CD4-positive, alpha-beta T cell (primary cell): ENCODE data around the gene PPIE. TPM values are rescaled to one million over a fixed set of nuclear protein-coding genes. Genes with fewer than 3 reads are reported as not detected.

Experiments used
- ATAC-seq: fragments of 200-7000 bp; cut with Tn5 transposase; one replicate; pipeline ENCODE4 v1.10.0; 2022; ENCODE audit warnings: mild to moderate bottlenecking; ENCODE audit not compliant: poor library complexity
- CTCF ChIA-PET: fragments of 350-600 bp; sonication (Branson Sonifier 250); formaldehyde crosslinking; loops from one replicate; lab custom pipeline; 2021; ENCODE audit warnings: antibody characterized with exemption, inconsistent platforms; lab: Charles Lee
- POLR2A ChIA-PET: fragments of 350-600 bp; sonication (Branson Sonifier 250); formaldehyde crosslinking; loops from one replicate; lab custom pipeline; 2021; ENCODE audit warnings: antibody characterized with exemption, inconsistent platforms; lab: Charles Lee
- DNase-seq, 14 experiments: peaks; one replicate each; pipeline ENCODE4 v3.0.0-alpha.2; 2013 to 2020; ENCODE audit warnings: mixed read lengths in 2 of 14
- H3K27ac ChIP-seq, 2 donors: one replicate each; pipeline versions ENCODE4 v1.5.1 to v1.7.0; 2013; ENCODE audit warnings: low read length in 2 of 2, low read depth in 1 of 2, mild to moderate bottlenecking in 1 of 2
- H3K27me3 ChIP-seq, 2 experiments: 1 replicate in 1 of 2; 2 replicates in 1 of 2; pipeline versions ENCODE4 v1.6.1 to v1.7.0; 2013; ENCODE audit warnings: low read length in 2 of 2, control low read depth in 1 of 2, mild to moderate bottlenecking in 1 of 2, moderate library complexity in 1 of 2; ENCODE audit not compliant: insufficient read depth in 2 of 2, control insufficient read depth in 1 of 2
- H3K36me3 ChIP-seq: one replicate; pipeline ENCODE4 v1.6.1; 2013; ENCODE audit warnings: low read length, control low read depth; ENCODE audit not compliant: insufficient read depth
- H3K4me1 ChIP-seq: one replicate; pipeline ENCODE4 v1.6.1; 2013; ENCODE audit warnings: low read length, control low read depth; ENCODE audit not compliant: insufficient read depth
- H3K4me3 ChIP-seq: one replicate; pipeline ENCODE4 v1.5.1; 2013; ENCODE audit warnings: mild to moderate bottlenecking, low read length, moderate library complexity
- H3K9me3 ChIP-seq, 2 experiments: 1 replicate in 1 of 2; 2 replicates in 1 of 2; pipeline versions ENCODE4 v1.6.1 to v1.7.0; 2013; ENCODE audit warnings: low read length in 2 of 2, mild to moderate bottlenecking in 2 of 2, control low read depth in 1 of 2, moderate library complexity in 1 of 2; ENCODE audit not compliant: control insufficient read depth in 1 of 2, insufficient read depth in 1 of 2
- H3K27ac Mint-ChIP-seq: one replicate; pipeline ENCODE4 v1.8.0; 2020; ENCODE audit warnings: mixed read lengths
- H3K27me3 Mint-ChIP-seq: one replicate; pipeline ENCODE4 v1.8.0; 2021; ENCODE audit warnings: mixed read lengths
- H3K36me3 Mint-ChIP-seq: one replicate; pipeline ENCODE4 v1.8.0; 2021; ENCODE audit warnings: low read depth, mixed read lengths
- H3K4me1 Mint-ChIP-seq: one replicate; pipeline ENCODE4 v1.8.0; 2021; ENCODE audit warnings: low read depth, mixed read lengths
- H3K4me3 Mint-ChIP-seq: one replicate; pipeline ENCODE4 v1.8.0; 2020; ENCODE audit warnings: mild to moderate bottlenecking, mixed read lengths
- H3K9me3 Mint-ChIP-seq: one replicate; pipeline ENCODE4 v1.8.0; 2020; ENCODE audit warnings: mixed read lengths
- CTCF ChIP-seq: fragments of 200-600 bp; IDR thresholded peaks from one replicate; pipeline ENCODE4 v1.8.0; 2022; ENCODE audit warnings: antibody characterized with exemption, mild to moderate bottlenecking
- intact Hi-C, 2 experiments: fragments of 100-400 bp; cut with DNase I in 1 of 2; cut with micrococcal nuclease in 1 of 2; formaldehyde crosslinking; loops; one replicate each; pipeline versions ENCODE4 v1.15.1 to v1.9.0; 2023 to 2025; cut with DNase I, micrococcal nuclease
- total RNA-seq, 174 experiments: library from RNA in 2 of 174; stranded (reverse) in 2 of 174; gene quantifications; one replicate each; pipeline ENCODE4 v1.2.3 and lab custom pipeline; 2021 to 2026

PPIE gene
- total RNA-seq, 2 experiments from 2014 or later, result 45.0 to 46.7 TPM

GRCh38 chr1:39696448-39696847 lies 42.2 kb upstream of the PPIE start:
- ATAC-seq (no peak), DNase-seq (no peak)
- Histone ChIP-seq H3K27me3 (peaks cover 0 to 4% of the 10 kb centered on the region in 2 experiments), H3K36me3 (no peaks in the 10 kb centered on the region), H3K4me3 (no peak overlapping the region), H3K9me3 (peaks cover 0 to 5% of the 10 kb centered on the region in 2 experiments), H3K4me1 (peaks cover 16% of the 10 kb centered on the region), H3K27ac (no peak overlapping the region)
- POLR2A ChIA-PET, result no interaction called here
- Mint-ChIP-seq H3K4me1 (peaks cover 16% of the 10 kb centered on the region), H3K36me3 (no peaks in the 10 kb centered on the region), H3K27me3 (peaks cover 13% of the 10 kb centered on the region), H3K4me3 (no peak overlapping the region), H3K9me3 (no peaks in the 10 kb centered on the region), H3K27ac (no peak overlapping the region)
- intact Hi-C loops, result no loop called here
- no peak for TF ChIP-seq CTCF
- CTCF ChIA-PET, result no interaction called here

- H3K4me3 ChIP-seq, result no peak overlapping the region
- peaks cover 0 to 4% of the 10 kb centered on the region in 2 experiments for H3K27me3 ChIP-seq
- intact Hi-C loops, result no loop called here
- Mint-ChIP-seq H3K36me3 (no peaks in the 10 kb centered on the region), H3K4me1 (no peaks in the 10 kb centered on the region), H3K27ac (no peak overlapping the region), H3K27me3 (peaks cover 13% of the 10 kb centered on the region), H3K9me3 (no peaks in the 10 kb centered on the region), H3K4me3 (no peak overlapping the region)
- no peaks in the 10 kb centered on the region for H3K36me3 ChIP-seq
- H3K9me3 ChIP-seq, result peaks cover 0 to 5% of the 10 kb centered on the region in 2 experiments
- POLR2A ChIA-PET, result no interaction called here
- H3K4me1 ChIP-seq, result no peaks in the 10 kb centered on the region
- no peak overlapping the region for H3K27ac ChIP-seq
- no peak for DNase-seq
- ATAC-seq, result no peak
- no peak for TF ChIP-seq CTCF
- CTCF ChIA-PET, result no interaction called here
These were observed 40.1 kb upstream of the PPIE start for GRCh38 chr1:39698568-39698967.

GRCh38 chr1:39699419-39699818 lies 39.3 kb upstream of the PPIE start:
- peaks cover 13% of the 10 kb centered on the region for H3K27me3 Mint-ChIP-seq
- Histone ChIP-seq H3K4me1 (no peaks in the 10 kb centered on the region), H3K27me3 (peaks cover 0 to 4% of the 10 kb centered on the region in 2 experiments), H3K36me3 (no peaks in the 10 kb centered on the region), H3K4me3 (no peak overlapping the region), H3K27ac (no peak overlapping the region), H3K9me3 (peaks cover 0 to 5% of the 10 kb centered on the region in 2 experiments)
- no peaks in the 10 kb centered on the region for H3K4me1 Mint-ChIP-seq
- ChIA-PET CTCF (no interaction called here), POLR2A (no interaction called here)
- ATAC-seq (no peak), DNase-seq (no peak)
- H3K4me3 Mint-ChIP-seq, result no peak overlapping the region
- TF ChIP-seq CTCF, result no peak
- no peaks in the 10 kb centered on the region for H3K36me3 Mint-ChIP-seq
- intact Hi-C loops, result no loop called here
- H3K27ac Mint-ChIP-seq, result no peak overlapping the region
- no peaks in the 10 kb centered on the region for H3K9me3 Mint-ChIP-seq
